ENCODE data around the gene ITPRID1. TPM values are rescaled to one million over a fixed set of nuclear protein-coding genes. Genes with fewer than 3 reads are reported as not detected.

ITPRID1 gene
- total and polyA plus RNA-seq, 7 donors = 0.60 to 0.71 TPM; not detected in 5

DNA sequence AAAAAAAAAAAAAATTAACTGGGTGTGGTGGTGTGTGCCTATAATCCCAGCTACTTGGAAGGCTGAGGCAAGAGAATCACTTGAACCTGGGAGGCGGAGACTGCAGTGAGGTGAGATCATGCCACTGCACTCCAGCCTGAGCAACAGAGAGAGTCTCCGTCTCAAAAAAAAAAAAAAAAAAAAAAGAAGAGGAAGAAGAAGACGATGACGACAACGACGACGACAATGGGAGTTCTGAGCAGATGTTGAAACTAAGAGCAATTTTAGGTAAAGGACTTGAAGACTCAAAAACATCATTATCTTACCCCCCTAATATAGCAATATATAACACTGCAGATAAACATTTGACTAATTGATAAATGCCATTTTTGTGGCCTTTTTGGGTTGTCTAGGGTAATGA, 133.6 kb downstream of the ITPRID1 start:
- WGBS, 2 donors = 76 to 77% methylated on average over 7 of the region's 7 CpGs
- H3K36me3 ChIP-seq = no peaks in the 10 kb centered on the region
- no peaks in the 10 kb centered on the region for H3K4me1 ChIP-seq
- no peaks in the 10 kb centered on the region for H3K27me3 ChIP-seq
- H3K27ac ChIP-seq = no peak overlapping the region
- H3K9me3 ChIP-seq = no peaks in the 10 kb centered on the region
- DNase-seq = no peak
- H3K4me3 ChIP-seq = no peak overlapping the region
- no peak for TF ChIP-seq POLR2A (IDR thresholded peaks at IDR 0.05)
- TF ChIP-seq EP300 (IDR thresholded peaks at IDR 0.05) = no peak
- no peak for TF ChIP-seq POLR2AphosphoS5 (IDR thresholded peaks at IDR 0.05)
- TF ChIP-seq CTCF (IDR thresholded peaks at IDR 0.05) = no peak
- intact Hi-C loops (cut with DNase I) = no loop called here

- TF ChIP-seq POLR2AphosphoS5 (IDR thresholded peaks at IDR 0.05) = no peak
- TF ChIP-seq CTCF (IDR thresholded peaks at IDR 0.05) = no peak
- TF ChIP-seq EP300 (IDR thresholded peaks at IDR 0.05) = no peak
- no peak for TF ChIP-seq POLR2A (IDR thresholded peaks at IDR 0.05)
- no peak overlapping the region for H3K27ac ChIP-seq
- H3K9me3 ChIP-seq = no peaks in the 10 kb centered on the region
- H3K4me1 ChIP-seq = no peaks in the 10 kb centered on the region
- DNase-seq = no peak
- intact Hi-C loops (cut with DNase I) = no loop called here
- H3K36me3 ChIP-seq = no peaks in the 10 kb centered on the region
- no peaks in the 10 kb centered on the region for H3K27me3 ChIP-seq
- H3K4me3 ChIP-seq = no peak overlapping the region
- 91 to 93% methylated on average over 1 of the region's 1 CpG for WGBS, 2 donors
These were observed 134.4 kb downstream of the ITPRID1 start for GRCh38 chr7:31648288-31648687.

DNA sequence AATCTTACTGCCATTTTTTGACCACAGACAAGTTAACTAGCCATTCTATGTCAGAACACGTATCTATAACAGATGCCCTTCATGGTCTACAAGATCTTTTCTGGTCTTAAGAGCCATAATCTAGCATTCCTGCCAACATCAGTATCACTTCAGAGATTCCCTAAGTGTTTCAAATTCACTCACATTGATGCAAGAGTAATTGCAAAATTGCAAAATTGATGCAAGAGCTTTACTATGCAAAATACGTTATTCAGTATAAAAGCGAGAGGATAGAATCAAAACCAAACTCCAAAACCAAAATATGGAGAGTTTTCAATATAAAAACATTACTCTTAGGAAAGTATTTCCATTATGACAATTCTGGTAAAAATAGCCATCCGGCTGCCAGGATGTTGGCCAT, 135.0 kb downstream of the ITPRID1 start:
- no peaks in the 10 kb centered on the region for H3K27me3 ChIP-seq
- no peaks in the 10 kb centered on the region for H3K4me1 ChIP-seq
- H3K36me3 ChIP-seq = no peaks in the 10 kb centered on the region
- H3K4me3 ChIP-seq = no peak overlapping the region
- no peak for TF ChIP-seq POLR2A (IDR thresholded peaks at IDR 0.05)
- TF ChIP-seq CTCF (IDR thresholded peaks at IDR 0.05) = no peak
- TF ChIP-seq POLR2AphosphoS5 (IDR thresholded peaks at IDR 0.05) = no peak
- intact Hi-C loops (cut with DNase I) = no loop called here
- H3K9me3 ChIP-seq = no peaks in the 10 kb centered on the region
- DNase-seq = no peak
- H3K27ac ChIP-seq = no peak overlapping the region
- 87 to 94% methylated on average over 4 of the region's 4 CpGs for WGBS, 2 donors

- intact Hi-C loops (cut with DNase I) = no loop called here
These were observed 137.6 kb downstream of the ITPRID1 start for GRCh38 chr7:31651234-31652062.

More at GRCh38 chr7:31651234-31652062, 137.6 kb downstream of the ITPRID1 start:
- Histone ChIP-seq H3K27me3 (no peaks in the 10 kb centered on the region), H3K36me3 (no peaks in the 10 kb centered on the region), H3K4me3 (no peak overlapping the region), H3K9me3 (no peaks in the 10 kb centered on the region), H3K27ac (no peak overlapping the region), H3K4me1 (no peaks in the 10 kb centered on the region)
- DNase-seq = no peak
- WGBS, 2 donors = 33 to 55% methylated on average over 7 of the region's 7 CpGs
- TF ChIP-seq POLR2AphosphoS5 (IDR thresholded peaks at IDR 0.05) (no peak), CTCF (IDR thresholded peaks at IDR 0.05) (no peak), POLR2A (IDR thresholded peaks at IDR 0.05) (no peak), EP300 (IDR thresholded peaks at IDR 0.05) (no peak)
